GDM1 (cell line): ENCODE measurements around the gene SLC66A2.

Experiments used
- DNase-seq: peaks from one replicate; lab custom pipeline; 2025; lab: John Stamatoyannopoulos, UW

SLC66A2 gene

DNA sequence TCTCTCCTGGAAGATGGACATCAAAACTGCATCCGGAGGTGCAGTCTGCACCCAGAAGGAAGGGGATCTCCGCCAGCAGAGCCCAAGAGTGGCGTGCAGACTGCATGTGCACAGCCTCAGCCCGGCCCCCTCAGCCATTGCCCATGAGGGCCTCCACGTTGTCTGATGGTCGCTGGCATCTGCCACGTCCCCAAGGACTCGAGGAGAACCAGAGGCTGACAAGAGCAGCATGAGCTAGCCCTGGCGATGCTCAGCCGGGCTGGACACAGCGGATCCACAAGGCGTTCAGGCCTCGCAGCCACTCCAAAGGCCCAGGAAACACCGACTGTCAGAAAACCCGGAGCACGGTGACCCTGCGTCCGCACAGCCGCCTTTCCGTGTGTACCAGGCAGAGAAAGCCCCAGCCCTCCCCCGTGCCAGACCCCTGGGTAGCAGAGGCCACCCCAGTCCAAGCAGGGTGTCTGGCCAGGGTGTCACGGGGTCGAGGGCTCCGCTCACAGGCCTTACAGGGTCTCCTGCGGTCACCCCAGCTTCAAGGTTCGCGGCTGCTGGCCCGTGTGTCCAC, 48.3 kb downstream of the SLC66A2 start:
- DNase-seq = no peak

DNA sequence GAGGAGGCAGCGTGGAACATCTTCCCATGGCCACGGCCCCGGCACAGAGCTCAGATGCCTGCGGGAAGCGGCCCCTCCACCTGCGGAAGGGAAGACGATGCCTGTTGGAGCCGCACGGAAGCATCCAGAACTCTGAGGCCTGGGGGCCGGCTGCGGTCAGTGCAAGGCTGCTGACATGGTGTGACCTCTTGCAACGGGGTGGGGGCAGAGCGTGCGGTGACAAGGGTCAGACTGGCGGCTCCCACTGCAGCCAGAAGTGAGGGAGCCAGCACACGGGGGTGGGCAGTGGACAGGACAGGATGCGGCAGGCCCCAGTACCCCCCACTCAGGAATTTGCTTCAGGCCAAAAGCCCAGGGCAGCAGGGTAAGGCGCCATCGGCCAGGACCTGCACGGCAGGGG, 48.8 kb downstream of the SLC66A2 start:
- DNase-seq = no peak

DNA sequence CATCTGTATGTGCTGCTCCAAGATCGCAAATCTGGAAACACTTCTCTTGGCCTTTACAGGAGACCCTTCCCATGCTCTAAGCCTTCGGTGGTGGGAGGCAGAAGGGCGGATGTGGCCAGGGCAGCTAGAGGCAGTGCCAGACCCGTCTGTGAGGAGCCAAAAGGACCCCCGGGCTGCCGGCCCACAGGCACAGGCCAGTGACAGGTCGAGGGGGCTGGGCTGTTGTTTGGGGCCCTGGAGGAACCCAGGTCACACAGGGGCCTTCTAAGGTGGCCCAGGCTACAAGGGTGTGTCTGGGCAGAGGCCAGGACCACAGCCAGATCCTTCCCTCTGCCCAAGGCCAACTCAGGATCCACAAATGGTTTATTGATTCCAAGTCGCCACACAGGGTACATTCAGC, 49.4 kb downstream of the SLC66A2 start:
- DNase-seq = no peak

DNA sequence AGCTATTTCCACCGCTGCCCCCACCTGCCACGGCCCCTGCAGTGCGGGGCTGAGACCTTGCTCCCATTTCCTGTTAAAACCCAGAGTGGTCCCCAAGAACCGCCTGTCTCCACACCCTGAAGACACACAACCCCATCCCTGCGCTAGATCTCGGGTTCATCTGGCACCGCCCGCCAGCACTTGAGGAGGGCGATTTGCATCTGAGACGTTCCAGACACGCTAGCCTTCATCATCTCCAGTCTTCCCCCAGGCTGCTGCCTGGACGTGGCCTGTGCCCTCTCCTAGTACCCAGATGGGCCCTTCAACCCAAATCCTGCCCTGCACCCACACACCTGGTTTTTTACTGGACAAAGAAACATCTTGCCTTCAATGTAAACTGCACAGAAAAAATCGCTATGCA, 49.8 kb downstream of the SLC66A2 start:
- DNase-seq = no peak

DNA sequence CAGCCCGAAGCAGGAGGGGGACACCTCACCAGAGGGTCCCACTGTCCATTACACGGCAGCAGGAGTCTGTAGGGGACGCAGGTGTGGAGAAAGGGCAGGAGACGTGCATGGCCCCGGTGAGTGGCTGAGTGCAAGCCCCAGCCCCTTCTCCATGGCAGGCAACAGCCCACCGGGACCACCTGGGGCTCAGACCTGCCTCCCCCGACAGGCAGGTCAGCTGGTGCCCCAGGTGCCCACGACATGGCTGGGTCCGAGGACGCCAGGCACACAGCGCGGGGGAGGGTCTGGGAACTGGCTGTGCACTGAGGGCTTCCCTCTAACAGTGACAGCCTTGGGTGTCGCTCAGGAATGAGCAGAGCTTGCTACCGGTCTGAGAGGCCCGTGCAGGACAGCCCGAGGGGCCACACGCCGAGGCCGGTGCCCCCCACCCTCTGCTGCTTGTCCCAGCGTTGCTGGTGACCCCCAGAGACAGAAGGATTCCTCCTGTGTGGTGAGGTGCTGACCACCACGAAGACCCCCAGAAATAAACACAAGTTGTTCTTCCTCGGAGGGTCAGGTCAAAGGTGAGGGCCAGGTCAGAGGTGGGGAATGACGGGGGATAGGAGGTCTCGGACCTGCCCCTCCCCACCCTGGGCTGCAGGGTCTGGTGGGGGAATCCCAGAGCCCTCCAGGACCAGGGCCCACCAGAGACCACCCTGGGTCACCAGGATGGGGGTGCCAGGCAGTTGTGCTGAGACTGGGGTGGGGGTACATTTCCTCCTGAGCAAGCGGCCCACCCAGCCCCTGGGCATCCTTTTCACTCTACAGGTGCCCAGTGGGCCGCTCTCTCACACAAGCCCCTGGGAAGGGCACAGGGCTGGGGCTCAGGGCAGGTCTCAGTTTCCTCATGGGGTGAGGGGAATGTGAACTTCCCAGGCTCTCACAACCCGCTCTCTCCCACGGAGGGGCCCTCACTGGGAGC, 50.6 kb downstream of the SLC66A2 start:
- no peak for DNase-seq

DNA sequence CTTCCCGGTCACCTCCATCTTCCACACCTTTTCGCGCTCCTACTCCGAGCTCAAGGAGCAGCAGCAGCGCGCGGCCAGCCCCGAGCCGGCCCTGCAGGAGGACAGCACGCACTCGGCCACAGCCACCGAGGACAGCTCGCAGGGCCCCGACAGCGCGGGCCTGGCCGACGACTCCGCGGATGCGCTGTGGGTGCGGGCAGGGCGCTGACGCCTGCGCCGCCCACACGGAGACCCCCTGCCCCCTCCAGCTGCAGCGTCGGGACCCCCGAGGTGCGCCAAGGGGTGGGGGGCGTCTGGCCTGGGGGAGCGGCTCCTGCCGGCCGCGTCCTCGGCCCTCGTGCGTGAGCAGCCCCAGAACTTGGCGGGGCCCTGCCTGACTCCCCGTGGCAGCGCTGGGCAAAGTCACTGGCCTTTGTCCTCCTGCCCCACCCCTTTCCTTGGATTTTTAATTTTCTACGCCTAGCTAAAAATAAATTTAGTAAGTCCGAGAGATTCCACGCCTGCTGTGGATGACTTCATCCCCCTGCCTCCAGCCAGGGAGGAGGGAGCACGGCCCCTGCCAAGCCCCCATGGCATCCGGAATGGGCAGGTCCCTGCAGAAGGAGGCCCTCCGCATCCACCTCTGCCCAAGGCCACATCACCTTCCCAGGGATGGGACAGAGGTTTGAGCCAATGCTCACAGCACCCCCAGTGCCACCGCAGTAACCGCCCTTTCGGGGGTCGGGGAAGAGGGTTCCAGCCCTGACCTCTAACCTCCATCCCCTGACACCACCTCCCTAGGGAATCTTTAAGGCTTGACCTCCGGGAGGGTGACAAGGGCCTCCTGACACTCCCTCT, 51.6 kb downstream of the SLC66A2 start:
- DNase-seq = no peak

DNA sequence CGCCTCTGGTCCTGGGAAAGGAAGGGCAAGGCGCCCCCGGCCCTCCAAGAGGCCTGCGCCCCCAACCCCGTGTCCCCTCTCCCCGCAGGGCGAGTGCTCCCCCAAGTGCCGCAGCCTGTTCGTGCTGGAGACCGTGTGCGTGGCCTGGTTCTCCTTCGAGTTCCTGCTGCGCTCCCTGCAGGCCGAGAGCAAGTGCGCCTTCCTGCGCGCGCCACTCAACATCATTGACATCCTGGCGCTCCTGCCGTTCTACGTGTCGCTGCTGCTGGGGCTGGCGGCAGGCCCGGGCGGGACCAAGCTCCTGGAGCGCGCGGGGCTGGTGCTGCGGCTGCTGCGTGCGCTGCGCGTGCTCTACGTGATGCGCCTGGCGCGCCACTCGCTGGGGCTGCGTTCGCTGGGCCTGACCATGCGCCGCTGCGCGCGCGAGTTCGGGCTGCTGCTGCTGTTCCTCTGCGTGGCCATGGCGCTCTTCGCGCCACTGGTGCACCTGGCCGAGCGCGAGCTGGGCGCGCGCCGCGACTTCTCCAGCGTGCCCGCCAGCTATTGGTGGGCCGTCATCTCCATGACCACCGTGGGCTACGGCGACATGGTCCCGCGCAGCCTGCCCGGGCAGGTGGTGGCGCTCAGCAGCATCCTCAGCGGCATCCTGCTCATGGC, 52.4 kb downstream of the SLC66A2 start:
- DNase-seq = no peak

DNA sequence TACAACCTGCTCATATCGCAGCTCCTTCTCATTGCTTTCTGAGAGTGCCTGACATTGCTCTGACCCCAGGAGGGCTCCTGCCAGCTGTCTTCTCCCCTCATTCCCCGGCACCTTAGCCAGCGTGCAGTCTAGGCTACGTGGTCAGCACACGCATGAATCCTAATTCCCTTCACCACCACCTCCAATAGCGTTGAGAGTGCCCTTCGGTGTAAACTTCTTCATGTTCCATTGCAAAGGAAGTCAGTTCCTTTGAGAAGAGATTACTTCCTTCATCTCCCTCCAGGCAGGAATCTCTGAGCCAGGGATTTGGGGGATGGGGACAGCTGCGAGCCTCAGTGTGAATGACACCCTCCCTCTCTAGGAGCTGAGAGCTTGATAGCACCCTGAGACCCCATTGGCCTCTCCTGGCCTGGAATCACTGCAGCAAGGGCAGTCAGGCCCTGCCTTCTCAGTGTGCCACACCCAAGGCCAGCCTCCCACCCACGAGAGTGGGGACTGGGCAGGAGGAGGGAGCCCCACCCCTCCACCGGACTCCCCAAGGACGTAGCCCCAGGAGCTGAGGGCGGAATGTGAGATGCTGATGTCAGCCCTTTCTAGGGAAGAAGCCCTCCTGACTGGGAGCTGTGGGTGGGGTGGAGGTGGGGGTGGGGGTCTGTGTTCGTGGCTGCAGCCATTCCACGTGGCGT, 53.4 kb downstream of the SLC66A2 start:
- no peak for DNase-seq

DNA sequence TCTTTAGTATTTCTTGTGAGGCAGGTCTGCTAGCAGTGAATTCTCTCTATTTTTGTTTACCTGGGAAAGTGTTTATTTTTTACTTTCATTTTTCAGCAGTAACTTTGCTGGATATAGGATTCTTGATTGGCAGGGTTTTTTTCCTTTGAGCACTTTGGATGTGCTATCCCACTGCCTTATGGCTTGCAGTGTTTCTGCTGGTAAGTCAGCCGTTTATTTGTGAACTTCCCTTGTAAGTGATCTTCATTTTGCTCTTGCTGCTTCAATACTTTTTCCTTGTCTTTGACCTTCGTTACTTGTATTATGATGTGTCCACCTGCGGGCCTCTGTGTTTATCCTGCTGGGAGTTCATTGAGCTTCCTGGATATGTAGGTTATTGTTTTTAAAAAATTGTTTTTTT, 54.7 kb downstream of the SLC66A2 start:
- DNase-seq = no peak

DNA sequence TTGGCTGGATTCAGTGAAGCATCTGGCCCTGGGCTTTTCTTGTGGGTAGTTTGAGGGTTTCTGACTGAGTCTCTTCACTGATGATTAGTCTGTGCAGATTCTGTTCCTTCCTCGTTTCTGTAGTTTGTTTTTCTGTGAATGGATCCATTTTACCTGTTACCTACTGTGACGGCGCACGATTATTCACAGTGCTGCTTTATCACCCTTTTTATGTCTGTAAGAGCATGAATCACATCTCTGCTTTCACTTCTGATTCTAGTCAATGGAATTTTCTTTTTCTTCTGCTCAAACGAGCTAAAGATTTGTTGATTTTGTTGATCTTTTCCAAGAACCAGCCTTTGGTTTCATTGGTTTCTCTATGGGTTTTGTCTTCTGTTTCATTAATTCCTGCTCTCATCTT, 60.8 kb downstream of the SLC66A2 start:
- DNase-seq = no peak

DNA sequence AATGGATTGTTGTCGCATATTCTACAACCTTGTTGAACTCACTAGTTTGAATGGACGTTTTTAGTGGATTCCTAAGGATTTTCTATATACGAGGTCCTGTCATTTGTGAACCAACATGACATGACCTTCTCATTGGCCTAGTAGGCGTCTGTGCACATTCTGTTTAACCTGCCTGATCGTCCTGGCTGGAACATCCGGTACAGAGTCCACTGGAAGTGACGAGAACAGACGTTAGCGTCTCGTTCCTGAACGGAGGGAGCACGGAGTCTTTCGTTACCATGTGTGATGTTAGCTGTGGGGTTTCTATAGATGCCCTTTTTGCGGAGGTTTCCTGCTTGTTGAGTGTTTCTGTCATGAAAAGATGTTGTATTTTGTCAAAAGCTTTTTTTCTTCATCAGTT, 61.9 kb downstream of the SLC66A2 start:
- no peak for DNase-seq

DNA sequence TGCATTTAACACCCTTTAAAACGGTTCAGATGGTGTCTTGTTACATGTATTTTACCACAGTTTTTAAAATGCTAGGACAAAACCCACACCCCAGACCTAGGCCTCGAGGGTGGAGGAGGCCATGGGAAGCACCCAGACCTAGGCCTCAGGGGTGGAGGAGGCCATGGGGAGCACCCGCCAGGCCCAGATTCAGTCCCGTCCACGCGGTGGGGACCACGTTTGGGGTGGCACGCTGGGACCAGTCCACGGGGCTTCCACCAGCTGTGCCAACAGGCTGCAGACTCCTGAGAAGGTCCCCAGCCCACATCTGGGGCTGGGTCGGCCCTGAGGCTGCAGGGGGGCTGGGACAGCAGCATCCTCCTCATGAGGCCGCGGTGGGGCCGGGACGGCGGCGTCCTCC, 63.4 kb downstream of the SLC66A2 start:
- no peak for DNase-seq

DNA sequence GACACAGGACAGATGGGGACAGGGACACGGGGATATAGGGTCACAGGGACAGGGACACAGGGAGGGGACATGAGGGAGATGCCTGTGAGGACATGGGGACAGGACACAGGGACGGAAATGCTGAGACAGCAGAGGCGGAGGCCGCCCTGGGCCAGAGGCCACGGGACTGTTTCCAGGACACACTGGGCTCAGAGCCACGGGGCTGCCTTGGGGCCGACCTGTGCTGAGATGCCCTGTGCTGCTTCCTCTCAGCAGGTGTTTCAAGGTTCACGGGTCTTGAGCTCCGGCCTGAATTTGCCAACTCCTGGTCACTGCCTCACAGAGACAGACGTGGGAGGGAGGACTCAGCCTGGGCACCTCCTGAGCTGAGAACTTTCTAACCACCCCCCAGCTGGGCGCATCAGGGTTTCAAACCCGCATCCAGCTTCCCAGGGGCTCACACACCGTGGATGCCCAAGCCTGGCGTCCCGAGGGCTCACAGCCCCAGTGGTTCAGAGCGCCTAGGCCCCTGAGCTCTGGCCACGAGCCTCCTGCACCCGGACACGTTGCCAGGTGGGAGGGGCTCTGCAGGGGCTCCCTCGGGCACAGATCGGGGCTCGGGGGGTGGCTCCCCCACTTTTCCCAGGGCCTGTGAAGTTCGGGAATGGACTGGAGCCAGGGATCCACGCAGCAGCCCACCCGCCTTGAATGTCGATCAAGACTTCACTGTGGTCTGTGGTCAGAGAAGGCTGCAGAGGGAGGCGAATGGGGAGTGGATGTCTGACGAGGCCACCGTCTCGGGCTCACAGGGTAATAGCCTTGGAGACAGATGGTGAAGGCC, 64.1 kb downstream of the SLC66A2 start:
- DNase-seq = no peak

DNA sequence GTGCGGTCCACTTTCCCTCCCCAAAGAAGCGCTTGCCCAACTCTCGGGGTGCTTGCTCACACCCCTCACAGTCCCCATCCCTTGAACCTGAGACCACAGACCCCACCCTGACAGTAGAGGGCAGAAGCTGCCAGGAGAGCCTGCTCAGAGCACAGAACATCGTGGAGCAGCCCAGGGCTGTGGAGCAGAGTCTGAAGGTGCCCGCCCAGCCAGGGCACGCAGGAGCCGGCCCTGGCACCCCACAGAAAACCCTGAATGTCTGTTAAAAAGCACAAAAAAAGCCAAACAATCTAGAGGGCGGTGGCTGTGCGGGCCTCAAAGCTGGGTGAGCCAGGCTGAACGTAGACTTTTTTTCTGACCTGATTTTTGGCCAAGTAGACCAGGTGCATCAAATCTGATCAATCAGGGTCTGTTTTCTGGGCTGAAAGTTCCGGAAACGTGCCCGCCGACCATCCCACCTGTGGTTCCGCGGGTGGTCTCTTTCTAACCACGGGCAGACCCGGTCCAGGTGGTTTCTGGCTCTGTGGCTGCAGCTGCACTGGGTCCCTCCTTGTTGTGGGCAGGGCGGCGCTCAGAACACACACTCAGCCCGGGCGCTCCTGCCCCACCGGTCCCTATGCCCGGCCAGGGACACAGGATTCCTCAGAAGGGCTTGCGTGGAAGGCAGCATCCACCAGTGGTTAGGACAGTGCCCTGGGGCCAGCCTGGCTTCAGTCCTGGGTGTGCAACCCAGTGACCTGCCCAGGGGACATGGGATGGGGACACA, 66.3 kb downstream of the SLC66A2 start:
- no peak for DNase-seq

DNA sequence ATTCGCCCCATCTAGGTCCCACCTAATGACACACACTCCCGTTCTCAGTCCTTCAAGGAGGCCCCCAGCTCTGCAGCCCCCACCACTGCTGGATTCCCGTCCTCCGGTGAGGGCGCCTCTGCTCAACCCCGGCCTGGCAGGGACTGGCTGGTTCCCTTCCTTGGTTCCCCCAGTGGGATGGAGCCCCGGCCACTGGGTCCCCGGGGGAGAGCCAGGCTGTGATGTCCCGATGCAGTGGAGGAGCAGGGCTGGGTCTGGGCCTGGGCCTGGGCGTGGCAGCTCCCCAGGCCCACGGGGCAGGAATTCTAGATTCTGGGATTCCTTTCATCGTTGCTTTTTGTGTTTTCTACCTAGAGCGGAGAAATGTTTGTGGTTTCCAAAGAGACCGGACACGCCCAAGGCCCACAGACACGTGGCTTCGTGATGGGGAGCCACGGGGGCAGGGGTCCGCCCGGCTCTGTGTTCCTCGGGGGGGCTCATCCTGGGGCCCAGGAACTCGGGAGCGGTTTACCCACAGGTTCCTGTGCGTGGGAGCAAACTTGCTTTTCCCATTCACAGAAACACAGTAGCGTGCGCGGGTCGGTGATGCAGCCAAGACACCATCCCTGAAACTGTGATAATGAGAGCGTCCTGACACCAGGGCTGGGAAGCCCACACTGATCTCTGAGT, 67.0 kb downstream of the SLC66A2 start:
- no peak for DNase-seq

DNA sequence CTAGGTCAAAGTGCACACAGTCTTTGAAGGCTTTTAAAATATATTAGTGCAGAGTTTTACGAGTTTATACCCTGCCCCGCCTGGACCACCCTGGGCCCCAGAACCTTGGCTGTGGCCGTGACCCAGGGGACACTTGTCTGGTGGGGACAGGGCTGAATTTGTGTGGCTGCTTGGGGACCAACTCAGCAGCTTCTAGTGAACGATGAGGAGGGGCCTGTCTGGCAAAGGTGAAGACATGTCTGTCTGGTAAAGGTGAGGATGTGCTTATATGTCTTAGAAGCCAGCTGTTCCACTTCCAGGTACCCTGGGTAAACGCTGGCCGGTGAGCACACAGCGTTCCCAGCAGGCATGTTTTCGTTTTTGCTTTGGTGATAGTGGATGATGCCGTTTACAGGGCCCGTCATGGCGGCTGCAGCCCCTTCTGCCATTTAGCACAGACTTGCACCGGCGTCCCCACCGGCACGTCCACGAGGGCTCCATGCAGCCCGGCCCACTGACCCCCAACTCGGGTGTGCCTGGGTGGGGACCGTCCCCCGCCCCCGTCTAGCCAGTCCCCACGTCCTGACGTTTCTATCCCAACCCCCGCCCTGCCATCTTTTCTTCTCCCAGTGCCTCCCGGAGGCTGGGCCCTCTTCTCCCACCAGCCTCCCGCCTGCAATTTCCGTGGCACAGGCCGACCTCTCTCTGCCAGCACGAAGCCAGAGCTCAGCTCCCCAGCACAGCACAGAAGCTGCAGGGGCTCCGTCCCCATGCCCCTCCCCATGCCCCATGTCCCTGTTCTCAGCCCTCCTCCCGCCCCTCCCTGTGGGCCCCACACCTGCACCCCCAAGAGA, 67.8 kb downstream of the SLC66A2 start:
- no peak for DNase-seq

DNA sequence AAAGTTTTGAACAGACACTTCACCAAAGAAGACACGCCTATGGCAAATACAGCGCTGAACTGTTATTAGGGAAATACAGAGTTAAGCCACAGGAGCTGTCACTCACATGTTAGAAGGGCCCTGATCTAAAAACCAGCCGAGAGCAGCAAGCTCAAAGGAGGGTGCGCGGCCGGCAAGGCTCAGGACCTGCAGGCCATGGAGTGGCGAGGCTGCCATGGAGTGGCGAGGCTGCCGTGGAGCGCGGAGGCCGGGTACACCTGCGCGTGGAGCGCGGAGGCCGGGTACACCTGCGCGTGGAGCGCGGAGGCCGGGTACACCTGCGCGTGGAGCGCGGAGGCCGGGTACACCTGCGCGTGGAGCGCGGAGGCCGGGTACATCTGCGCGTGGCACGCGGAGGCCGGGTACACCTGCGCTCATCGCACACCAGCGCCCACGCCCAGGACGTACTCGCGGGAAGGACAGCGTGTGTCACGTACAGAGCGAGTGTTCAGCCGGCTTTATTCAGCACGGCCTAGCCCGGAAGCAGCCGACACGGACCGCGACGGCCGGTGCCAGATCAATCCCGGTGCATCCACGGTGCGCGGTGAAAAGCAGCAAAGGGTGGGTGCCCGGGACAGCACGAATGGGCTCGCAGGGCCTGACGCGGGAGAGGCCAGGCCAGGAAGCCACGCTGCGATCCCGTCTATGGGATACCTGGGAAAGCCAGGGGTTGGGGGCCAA, 68.8 kb downstream of the SLC66A2 start:
- no peak for DNase-seq

DNA sequence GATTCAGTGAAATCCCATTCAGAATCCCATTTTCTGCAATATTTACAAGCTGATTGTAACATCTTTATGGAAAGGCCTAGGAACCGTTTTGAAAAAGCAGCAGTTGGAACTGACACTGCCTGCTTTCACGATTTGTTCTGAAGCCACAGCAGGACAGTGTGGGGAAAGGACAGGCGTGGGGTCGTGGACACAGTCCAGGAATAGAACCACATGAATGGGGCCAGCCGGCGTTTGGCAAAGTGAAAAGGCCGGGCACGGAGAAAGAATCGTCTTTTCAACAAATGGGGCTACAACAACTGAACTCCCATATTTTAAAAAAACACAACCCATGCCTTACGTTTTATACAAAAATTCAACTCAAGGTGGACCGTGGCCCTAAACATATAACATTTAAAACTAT, 69.8 kb downstream of the SLC66A2 start:
- DNase-seq = no peak
